Stimulated activated CD8-positive, alpha-beta memory T cell treated with anti-CD3 and anti-CD28 coated beads, Interleukin-4, amount 100 ng/mL, for 1 hour (primary cell): ENCODE results near the gene STK35.
A peak's percentile ranks its signal among the peaks of the same experiment; 100 is the strongest.
"Not testable (repeated sequence)": the region's sequence is repeated elsewhere in the genome, so short reads cannot be mapped to it uniquely, and the experiment has no call there.

Experiments used
- DNase-seq, 2 donors: peaks; one replicate each; pipeline ENCODE4 v3.0.0-alpha.2; 2020; ENCODE audit warnings: low read depth in 2 of 2, low spot score in 1 of 2

The STK35 gene

DNA sequence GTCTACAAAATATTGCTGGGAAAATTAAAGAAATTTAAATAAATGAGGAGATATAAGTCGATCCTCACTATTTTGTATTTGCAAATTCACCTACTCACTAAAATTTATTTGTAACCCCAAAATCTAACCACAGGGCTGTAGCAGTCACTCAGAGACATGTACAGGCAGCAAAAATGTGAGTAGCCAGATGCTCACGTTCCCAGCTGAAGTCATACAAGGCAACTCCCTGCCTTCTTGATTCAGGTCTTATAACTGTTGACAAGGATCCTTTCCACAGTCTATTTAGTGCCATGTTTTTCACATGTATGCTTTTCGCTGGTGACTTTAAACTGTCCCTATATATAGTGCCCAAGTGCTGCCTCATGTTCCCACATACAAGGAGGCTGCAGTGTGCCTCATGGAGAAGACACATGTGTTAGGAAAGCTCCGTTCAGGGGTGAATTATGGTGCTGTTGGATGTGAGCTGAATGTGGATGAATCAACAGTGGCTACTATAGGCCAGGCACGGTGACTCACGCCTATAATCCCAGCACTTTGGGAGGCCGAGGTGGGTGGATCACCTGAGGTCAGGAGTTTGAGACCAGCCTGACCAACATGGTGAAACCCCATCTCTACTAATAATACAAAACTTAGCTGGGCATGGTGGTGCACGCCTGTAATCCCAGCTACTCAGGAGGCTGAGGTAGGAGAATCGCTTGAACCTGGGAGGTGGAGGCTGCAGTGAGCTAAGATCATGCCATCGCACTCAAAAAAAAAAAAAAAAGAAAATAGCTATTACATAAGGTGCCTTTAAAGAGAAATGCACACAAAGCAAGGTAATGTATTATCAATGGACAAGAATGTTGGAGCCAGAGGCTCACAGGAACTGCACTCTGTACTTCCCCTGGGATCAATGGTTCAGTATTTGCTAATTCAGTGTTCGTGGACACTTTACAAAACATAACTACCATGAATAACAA lies 55.3 kb downstream of the STK35 start:
- DNase-seq: no peak

DNA sequence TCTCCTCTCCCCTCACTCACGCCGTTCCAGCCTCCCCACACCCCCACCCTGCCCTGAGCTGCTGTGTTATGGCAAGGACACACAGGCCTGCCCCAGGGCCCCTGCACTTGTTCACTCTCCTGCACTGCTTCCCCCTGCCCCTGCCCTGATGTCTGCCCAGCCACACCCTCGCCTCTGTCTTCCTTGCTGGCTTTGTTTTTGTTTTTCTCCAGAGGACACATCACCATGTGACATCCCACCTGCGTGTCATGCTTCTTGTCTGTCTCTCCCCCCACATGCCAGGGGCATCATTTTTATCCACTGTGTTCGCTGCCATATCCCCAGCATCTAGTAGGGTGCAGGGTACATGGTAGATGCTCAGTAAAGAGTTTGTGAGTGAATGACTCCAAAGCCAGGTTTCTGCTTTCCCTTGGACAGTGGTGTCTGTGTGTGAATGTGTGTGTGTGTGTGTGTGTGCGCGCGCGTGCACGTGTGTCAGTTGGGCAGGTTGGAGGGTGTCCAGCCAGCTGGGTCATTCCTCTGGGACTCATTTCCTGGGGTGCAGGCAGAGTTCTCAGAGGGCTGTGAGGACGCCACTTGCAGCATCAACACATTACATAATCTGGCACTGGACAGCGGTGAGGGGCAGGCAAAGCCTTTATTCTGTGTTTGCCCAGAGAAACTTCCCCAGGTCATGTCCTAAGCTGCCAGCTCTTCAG lies 60.6 kb downstream of the STK35 start:
- DNase-seq: no peak

DNA sequence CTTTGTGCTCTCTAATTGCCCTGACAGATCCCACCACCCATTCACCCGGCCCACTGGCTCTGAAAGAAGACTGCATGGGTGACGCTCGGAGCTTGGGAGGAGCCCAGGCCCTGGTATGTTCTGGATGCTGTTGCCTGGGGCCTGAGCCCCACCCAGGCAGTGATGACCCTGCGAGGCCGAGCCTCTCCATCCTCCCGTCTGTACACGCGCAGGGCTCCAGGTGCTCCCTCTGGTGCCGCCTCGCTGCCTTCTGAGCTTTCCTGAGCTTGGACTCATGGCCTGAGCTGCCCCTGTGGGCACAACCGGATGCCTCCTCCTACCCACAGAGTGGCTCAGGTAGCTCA lies 61.2 kb downstream of the STK35 start:
- DNase-seq: no peak

DNA sequence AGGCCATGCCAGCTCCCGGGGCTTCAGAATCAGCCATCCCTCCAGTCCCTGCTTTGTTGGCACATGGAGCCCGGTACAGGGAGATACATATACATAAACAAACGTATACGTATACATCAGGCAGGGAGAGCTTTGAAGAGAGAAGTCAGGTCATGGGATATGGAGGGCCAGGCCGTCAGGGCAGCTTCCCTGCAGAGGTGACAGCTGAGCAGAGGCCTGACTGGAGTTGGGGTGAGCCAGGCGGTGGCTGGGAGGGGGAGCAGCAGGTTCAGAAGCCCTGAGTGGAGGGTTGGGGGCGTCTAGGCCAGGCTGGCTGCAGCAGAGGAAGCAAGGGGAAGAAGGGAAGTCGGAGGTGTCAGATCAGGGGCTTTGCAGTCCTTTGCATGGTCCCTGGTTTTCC lies 61.7 kb downstream of the STK35 start:
- no peak for DNase-seq

DNA sequence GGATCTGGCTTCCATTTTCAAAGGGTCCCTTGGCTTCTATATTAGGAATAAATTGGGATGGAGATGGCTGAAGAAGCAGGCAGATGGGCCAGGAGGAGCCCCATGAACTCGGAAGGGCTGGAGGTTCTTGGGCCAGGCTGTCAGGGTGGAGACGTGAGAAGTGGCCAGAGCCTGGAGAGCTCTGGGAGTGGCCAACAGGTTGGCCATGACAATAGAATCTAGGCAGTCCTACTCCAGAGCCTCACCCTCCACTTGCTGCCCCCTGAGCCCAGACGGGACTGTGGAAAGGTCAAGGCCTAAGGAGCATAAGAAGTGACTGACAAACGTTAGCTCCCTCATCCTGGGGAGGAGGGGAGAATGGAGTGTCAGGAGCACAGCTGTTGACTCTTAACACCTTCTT lies 62.1 kb downstream of the STK35 start:
- no peak for DNase-seq

DNA sequence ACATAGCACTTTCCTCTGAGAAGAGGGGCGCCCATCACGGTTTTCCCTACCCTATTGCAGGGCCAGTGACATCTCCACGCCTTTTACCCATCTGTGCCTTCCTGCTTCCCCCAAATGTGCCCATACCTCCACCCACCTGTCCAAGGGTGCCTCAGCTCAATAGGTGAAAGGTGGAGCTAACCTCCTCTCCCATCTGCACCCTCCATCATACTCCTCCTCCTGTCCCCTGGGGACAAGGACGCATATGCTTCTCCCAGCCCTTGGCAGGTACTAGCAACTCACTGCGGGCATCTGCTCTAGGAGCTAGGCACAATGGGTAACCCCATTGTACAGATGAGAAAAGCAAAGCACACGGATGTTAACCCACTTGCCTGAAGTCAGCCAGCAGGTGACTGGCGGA lies 62.8 kb downstream of the STK35 start:
- no peak for DNase-seq

DNA sequence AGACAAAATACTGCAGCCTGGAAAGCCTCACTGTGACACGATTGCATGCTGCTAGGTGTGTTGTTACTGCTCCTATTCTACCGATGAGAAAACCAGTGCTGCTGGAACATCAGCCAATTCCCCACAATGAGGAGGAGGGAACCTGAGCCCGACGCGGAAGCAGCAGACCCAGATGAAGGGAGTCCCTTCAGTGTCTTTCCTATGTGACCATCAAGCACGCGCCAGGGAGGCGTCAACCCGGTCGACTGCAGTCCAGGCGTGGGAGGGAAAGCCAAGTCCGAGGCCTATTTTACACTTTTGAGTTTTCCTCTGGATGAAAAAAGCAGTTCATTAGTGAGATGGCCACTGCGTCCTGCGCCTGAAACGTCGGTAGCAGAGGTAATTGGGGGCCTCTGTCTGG lies 63.3 kb downstream of the STK35 start:
- no peak for DNase-seq

DNA sequence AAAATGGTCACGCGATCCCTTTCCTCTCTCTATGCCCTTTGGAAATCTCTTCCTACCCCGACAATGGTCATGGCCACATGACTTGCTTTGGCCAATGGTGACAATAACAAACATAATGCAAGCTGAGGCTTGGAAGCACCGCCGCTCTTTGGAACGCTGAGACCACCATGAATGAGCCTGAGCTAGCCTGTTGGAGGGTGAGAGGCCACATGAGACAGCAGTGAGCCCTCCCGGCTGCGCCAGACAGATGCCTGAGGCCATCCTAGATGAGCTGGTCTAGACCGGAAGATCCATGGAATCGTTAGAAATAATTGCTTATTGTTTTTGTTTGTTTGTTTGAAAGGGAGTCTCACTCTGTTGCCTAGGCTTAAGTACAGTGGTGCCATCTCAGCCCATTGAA lies 64.2 kb downstream of the STK35 start:
- no peak for DNase-seq

DNA sequence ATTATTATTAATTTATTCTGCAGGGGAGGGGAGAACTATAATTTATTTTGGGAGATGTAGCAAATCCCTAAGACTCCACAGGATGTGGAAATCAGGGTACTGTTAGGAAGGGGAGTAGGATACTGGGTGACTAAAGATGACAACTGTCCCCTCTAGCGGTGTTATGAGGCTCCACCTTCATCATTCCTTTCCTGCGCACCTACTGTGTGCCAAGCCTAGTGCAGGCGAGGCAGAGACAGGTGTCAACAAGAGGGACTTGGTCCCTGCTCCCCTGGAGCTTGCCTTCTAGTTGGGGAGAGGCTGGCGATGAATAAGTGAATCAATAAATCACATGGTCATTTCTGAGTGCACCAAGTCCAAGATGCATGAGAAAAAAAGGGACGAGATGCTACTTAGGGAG lies 65.5 kb downstream of the STK35 start:
- DNase-seq: no peak

DNA sequence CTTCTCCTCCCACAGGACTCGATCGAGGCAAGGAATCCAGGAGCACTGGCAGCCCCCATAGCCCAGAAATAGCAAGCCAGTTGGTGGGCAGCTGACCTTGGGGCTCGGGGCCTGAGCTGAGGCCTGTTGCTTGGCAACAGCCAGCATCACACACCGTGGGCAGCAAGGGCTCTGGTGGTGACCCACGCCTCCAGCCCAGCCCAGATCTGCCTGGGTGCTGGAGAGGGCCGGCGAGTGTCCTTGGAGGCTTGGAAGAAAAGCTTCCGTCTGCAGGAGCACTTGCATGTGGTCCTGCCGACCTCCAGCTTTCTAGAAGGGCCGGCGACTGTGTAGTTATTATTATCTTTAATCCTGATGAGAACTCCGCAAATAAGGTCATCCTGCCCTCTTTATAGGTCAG lies 67.3 kb downstream of the STK35 start:
- no peak for DNase-seq

DNA sequence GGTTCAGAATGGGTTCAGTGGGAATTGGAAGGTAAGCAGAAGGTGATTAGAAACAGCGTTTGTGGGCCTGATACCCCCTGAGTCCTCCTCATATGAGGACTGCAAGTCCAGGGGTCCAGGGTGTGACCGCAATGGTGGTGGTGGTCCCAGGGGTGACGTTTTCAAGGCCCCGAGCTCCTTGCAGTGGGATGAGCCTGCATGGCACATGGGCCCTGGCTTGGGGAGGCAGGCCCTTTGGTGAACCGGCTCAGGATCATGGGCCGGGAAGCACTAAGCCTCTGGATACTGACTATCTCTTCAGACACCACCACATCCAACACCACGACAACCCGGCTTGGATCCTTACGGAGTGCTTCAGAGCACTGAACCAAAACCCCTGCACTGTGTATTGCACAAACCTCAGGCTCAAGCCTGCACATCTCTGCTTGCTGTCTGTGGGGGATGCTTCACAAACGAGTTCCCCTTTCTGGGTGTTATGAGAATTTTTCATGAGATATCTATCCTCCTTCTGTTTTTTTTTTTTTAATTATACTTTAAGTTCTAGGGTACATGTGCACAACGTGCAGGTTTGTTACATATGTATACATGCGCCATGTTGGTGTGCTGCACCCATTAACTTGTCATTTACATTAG lies 67.9 kb downstream of the STK35 start:
- DNase-seq: no peak

DNA sequence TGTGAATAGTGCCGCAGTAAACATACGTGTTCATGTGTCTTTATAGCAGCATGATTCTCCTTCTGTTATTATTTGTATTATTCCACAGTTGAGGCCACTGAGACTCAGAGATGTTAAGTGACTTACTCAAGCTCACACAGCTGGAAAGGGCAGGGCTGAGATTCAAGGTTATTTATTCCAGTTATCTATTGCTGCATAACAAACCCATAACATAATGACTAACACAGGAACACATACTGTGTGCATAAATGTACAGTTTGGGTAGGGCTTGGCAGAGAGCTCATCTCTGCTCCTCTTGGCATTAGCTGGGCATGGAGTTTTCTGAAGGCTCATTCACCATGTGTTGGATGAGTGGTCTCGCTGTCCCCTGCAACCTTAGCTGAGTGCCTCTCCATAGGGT lies 68.8 kb downstream of the STK35 start:
- DNase-seq: no peak

DNA sequence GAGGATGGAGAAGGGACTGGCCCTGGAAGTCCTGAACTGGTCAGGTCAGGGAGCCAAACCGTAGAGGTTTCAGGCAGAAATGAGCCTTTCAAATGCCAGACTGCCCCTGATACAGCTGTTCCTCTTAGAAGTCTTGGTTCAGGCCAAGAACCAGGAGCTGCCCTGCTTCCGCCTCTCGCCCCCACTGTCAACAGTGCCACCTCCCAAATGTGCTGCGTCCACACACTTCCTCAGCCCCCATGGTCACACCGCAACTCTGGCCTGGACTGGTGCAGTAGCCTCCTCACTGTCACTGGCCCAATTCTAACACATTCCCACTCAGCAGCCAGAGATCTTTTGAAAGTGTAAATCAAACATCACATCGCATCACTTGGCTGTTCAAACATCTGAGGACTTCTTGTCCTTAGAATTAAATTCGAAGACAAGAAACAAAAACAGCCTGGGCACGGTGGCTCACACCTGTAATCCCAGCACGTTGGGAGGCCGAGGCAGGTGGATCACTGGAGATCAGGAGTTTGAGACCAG lies 69.7 kb downstream of the STK35 start:
- no peak for DNase-seq

DNA sequence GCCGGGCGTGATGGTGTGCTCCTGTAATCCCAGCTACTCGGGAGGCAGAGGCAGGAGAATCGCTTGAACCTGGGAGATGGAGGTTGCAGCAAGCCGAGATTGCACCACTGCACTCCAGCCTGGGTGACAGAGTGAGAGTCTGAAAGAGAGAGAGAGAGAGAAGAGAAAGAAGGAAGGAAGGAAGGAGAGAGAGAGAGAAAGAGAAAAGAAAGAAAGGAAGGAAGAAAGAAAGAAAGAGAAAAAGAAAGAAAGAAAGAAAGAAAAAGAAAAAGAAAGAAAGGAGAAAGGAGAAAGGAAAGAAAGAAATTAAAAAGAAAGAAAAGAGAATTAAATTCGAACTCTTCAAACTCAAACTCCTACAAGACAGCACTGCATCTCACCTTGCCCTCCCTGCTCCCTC lies 70.2 kb downstream of the STK35 start:
- DNase-seq: not testable (repeated sequence)

DNA sequence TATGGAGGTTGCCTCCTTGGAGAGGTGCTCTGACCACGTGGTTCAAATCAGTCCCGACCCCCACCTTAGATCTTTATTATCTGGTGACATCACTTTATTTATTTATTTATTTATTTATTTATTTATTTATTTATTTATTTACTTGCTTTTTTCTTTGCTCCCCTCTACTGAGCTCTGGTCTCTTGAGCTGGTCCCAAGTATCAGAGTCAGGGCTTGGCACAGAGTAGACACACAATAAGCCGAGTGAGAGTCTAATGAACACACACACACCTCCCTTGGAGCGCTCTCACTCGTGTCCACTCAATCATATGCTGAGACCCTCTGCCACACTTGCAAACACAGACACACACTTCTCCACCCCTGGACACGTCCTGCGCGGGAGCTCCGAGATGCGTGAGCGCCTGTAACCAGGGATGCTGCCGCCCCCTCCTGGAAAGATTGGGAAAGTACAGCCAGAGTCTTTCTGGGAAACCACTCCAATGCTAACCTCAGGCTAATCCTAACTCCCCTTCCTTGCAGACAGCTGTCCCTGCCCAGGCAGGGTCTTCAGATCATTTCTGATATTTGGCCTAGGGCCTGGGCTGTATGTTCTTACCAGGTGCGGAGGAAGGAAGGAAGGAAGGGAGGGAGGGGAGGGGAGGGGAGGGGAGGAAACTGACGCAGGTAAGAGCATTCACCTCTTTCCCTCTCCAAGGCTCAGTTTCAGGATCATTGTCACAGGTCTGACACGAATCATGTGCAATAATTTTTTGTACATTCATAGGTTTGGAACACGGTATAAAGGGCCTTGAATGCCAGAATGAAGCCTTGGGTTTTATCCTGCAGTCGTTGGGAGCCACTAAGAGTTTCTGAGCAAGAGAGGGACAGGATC lies 70.9 kb downstream of the STK35 start:
- DNase-seq: peak; percentile 24 to 38

DNA sequence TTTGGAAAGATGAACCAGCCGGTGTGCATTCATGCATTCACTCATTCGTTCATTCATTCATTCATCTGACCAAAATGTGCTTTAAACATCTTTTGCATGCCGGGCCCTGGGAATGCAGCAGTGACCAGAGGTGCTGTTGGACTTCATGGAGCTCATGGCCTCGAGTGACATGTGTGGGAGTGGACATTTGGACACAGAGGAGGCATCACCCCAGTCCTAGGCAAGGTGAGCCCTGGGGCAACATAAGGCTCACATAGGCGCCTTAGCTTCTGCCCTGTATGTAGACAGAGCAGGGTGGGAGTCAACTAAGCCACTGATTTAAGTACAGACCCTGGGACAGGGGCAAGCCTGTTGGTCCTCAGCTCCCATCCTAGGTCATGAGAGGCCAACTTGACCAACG lies 71.6 kb downstream of the STK35 start:
- no peak for DNase-seq

DNA sequence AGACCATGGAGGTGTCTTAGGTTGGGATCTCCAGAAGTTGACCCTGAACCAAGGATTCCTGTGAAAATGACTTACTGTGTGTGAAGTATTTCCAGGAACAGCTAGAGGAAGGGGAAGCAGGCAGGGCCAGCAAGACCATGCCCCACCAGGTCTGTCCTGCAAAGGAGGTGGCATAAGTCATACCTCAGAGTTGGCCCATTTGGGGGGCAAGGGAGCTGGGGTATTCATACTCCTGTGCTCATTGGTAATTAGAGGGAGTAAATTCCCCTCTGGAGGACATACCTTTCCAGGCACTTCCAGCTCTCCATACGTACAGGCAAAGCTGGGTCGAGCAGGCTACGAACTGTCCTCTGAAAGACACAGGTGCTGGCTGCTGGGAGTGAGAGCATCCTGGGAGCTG lies 72.4 kb downstream of the STK35 start:
- DNase-seq: no peak

DNA sequence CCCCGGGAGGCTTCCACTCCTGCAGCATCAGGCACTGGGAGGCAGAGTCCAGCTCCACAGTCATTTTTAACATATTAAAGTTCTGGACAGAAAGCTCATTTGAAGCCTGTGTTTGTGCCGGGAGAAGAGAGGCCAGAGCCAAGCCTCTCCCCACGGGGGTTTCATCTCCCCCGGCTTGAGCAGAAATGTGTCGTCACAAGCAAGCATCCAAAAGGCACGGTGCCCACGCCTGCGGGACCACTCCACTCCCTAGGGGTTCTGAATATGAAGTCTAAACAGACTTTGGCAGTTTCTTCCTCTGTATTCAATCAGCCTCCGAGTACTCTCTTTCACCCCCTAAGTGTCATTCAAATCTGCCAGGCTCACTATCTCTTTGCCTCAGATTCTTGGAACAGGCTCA lies 75.3 kb downstream of the STK35 start:
- no peak for DNase-seq

DNA sequence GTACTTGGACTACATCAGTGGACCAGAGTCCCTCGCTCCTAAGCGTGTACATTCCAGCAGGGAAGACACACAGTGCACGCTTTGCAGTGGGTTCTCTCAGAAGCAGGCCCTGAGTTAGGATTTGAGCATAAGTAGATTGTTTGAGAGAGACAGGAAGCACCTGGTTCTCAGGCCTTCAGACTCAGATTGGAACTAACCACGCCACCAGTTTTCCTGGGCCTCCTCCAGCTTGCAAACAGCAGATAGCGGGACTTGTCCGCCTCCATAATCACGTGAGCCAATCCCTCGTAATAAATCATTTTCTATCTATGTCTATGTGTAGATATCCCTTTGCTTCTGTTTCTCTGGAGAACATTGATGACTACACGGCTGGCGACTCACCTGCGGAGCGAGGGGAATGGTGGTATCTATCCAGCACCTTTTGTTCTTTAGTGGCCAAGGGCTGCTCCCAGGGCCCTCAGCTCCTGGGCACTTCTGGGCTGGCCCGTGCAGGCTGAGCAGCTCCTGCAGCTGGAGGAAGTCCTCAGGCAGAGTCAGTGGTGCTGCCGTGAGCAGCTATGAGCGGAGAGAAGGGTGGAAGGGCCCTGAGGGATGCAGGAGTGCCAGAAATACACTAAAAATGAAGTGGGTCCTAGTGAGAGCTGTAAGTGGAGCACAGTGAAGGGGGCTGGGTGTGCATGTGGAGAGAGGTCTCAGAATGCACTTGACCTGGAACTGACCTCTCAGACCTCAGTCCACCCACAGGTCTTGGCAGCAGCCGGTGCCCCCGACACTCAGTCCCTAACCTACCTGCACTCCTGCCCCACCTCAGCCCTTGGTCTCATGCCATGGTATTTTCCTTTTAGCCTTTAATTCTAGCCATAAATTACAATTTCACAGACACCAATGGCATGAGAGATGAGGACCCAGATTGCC lies 76.9 kb downstream of the STK35 start:
- no peak for DNase-seq

DNA sequence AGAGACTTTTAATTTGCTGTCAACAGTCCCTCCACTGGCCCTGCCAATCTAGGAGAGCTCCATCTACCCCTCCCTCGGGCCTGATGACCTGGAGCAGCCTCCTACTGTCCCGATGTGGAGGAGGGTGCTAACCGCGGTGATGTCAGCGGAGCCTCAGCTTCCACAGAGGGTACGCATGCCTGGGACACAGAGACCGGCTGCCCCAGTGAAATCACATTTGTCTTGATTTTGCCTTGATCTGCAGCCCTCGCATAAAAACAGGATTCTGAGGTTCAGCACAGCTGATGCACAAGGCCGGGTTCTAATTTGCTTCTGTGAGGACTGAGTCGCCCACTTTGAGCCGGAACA lies 77.6 kb downstream of the STK35 start:
- DNase-seq: no peak
